ENCODE measurements around the gene NRCAM. TPM values are rescaled to one million over a fixed set of nuclear protein-coding genes. Genes with fewer than 3 reads are reported as not detected.

The NRCAM gene
- total RNA-seq, 6 experiments from 2014 or later: 0.27 to 0.51 (median 0.40) TPM

- Mint-ChIP-seq H3K27ac (no peak overlapping the region), H3K27me3 (ENCODE audit: insufficient read depth) (peaks cover 11% of the 10 kb centered on the region), H3K4me1 (ENCODE audit: low read depth) (no peaks in the 10 kb centered on the region), H3K36me3 (ENCODE audit: low read depth) (no peaks in the 10 kb centered on the region), H3K9me3 (no peaks in the 10 kb centered on the region), H3K4me3 (no peak overlapping the region)
- TF ChIP-seq CTCF (IDR thresholded peaks at IDR 0.05): no peak
- DNase-seq: no peak
These were observed 139.5 kb downstream of the NRCAM start for GRCh38 chr7:108316708-108317107.

- no peaks in the 10 kb centered on the region for H3K36me3 Mint-ChIP-seq (ENCODE audit: low read depth)
- H3K9me3 Mint-ChIP-seq: no peaks in the 10 kb centered on the region
- no peak for DNase-seq
- peaks cover 13% of the 10 kb centered on the region for H3K27me3 Mint-ChIP-seq (ENCODE audit: insufficient read depth)
- no peak overlapping the region for H3K27ac Mint-ChIP-seq
- no peak overlapping the region for H3K4me3 Mint-ChIP-seq
- no peak for TF ChIP-seq CTCF (IDR thresholded peaks at IDR 0.05)
- no peaks in the 10 kb centered on the region for H3K4me1 Mint-ChIP-seq (ENCODE audit: low read depth)
These were observed 141.7 kb downstream of the NRCAM start for GRCh38 chr7:108314551-108314950.

- peaks cover 13% of the 10 kb centered on the region for H3K27me3 Mint-ChIP-seq (ENCODE audit: insufficient read depth)
- TF ChIP-seq CTCF (IDR thresholded peaks at IDR 0.05): no peak
- H3K4me1 Mint-ChIP-seq (ENCODE audit: low read depth): no peaks in the 10 kb centered on the region
- H3K27ac Mint-ChIP-seq: no peak overlapping the region
- no peaks in the 10 kb centered on the region for H3K9me3 Mint-ChIP-seq
- H3K4me3 Mint-ChIP-seq: no peak overlapping the region
- DNase-seq: no peak
- H3K36me3 Mint-ChIP-seq (ENCODE audit: low read depth): no peaks in the 10 kb centered on the region
These were observed 142.2 kb downstream of the NRCAM start for GRCh38 chr7:108314049-108314448.

GRCh38 chr7:108313086-108313485, 143.2 kb downstream of the NRCAM start:
- Mint-ChIP-seq H3K9me3 (no peaks in the 10 kb centered on the region), H3K27me3 (ENCODE audit: insufficient read depth) (peaks cover 13% of the 10 kb centered on the region), H3K4me1 (ENCODE audit: low read depth) (no peaks in the 10 kb centered on the region), H3K4me3 (no peak overlapping the region), H3K27ac (no peak overlapping the region), H3K36me3 (ENCODE audit: low read depth) (no peaks in the 10 kb centered on the region)
- TF ChIP-seq CTCF (IDR thresholded peaks at IDR 0.05): no peak
- DNase-seq: no peak

- no peak overlapping the region for H3K27ac Mint-ChIP-seq
These were observed 144.6 kb downstream of the NRCAM start for GRCh38 chr7:108311446-108312168.

More at GRCh38 chr7:108311446-108312168, 144.6 kb downstream of the NRCAM start:
- Mint-ChIP-seq H3K9me3 (no peaks in the 10 kb centered on the region), H3K4me1 (ENCODE audit: low read depth) (no peaks in the 10 kb centered on the region), H3K36me3 (ENCODE audit: low read depth) (no peaks in the 10 kb centered on the region), H3K27me3 (ENCODE audit: insufficient read depth) (peaks cover 6% of the 10 kb centered on the region), H3K4me3 (no peak overlapping the region)
- DNase-seq: no peak
- no peak for TF ChIP-seq CTCF (IDR thresholded peaks at IDR 0.05)
